ENCODE measurements around the gene NPM1. TPM values are rescaled to one million over a fixed set of nuclear protein-coding genes. Genes with fewer than 3 reads are reported as not detected.

Gene NPM1
- total RNA-seq, 3 donors from 2014 or later: 404 to 623 (median 596) TPM

DNA sequence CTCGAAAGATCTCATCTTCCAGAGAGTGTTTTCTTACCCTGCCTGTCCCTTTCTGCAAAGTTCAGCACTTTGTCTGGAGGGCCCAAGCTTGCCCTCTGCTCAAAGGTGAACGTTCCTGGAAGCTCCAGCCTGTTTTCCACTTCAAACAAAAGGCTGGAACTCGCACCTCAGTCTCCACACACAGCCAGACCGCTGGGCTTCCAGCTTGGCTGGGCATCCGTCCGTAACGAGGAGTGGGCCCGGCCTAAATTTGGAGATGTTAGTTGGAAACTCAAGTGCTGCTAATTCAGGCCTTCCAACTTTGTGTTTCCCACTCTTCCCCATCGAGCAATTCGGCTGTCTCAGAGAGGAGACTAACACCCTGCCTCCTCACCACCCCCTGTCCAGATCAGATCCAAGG, 66.9 kb downstream of the NPM1 start:
- Histone ChIP-seq H3K9me3 (no peaks in the 10 kb centered on the region), H3K36me3 (ENCODE audit: low read depth) (no peaks in the 10 kb centered on the region), H3K4me1 (ENCODE audit: low read depth) (no peaks in the 10 kb centered on the region), H3K4me3 (no peak overlapping the region)
- ATAC-seq (no peak), DNase-seq (no peak)
- intact Hi-C loops (cut with DNase I, micrococcal nuclease): no loop called here
- TF ChIP-seq, protein P1, sequence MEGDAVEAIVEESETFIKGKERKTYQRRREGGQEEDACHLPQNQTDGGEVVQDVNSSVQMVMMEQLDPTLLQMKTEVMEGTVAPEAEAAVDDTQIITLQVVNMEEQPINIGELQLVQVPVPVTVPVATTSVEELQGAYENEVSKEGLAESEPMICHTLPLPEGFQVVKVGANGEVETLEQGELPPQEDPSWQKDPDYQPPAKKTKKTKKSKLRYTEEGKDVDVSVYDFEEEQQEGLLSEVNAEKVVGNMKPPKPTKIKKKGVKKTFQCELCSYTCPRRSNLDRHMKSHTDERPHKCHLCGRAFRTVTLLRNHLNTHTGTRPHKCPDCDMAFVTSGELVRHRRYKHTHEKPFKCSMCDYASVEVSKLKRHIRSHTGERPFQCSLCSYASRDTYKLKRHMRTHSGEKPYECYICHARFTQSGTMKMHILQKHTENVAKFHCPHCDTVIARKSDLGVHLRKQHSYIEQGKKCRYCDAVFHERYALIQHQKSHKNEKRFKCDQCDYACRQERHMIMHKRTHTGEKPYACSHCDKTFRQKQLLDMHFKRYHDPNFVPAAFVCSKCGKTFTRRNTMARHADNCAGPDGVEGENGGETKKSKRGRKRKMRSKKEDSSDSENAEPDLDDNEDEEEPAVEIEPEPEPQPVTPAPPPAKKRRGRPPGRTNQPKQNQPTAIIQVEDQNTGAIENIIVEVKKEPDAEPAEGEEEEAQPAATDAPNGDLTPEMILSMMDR (IDR thresholded peaks at IDR 0.05): no peak

DNA sequence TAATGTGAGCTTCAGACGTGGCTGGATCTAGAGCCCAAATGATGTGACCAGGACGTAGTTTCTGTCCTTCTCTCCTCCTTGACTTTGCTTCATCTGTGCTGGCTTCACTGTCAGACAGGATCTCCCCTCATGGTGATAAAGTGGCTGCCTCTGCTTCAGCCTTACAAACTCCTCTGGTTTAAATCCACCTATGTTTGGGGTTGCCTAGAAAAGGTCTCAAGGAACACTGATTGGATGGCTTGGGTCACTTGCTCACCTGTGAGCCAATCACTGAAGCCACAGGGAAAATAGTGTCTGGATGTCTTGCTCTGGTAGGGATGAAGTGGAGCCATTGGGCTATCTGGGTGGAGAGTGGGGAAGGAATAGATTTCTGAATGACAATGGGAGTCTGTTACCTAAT, 67.9 kb downstream of the NPM1 start:
- DNase-seq (no peak), ATAC-seq (no peak)
- no peaks in the 10 kb centered on the region for H3K4me1 ChIP-seq (ENCODE audit: low read depth)
- intact Hi-C loops (cut with DNase I, micrococcal nuclease): no loop called here
- TF ChIP-seq, protein P1 (IDR thresholded peaks at IDR 0.05): no peak
- no peak overlapping the region for H3K4me3 ChIP-seq
- H3K9me3 ChIP-seq: no peaks in the 10 kb centered on the region
- H3K36me3 ChIP-seq (ENCODE audit: low read depth): no peaks in the 10 kb centered on the region

DNA sequence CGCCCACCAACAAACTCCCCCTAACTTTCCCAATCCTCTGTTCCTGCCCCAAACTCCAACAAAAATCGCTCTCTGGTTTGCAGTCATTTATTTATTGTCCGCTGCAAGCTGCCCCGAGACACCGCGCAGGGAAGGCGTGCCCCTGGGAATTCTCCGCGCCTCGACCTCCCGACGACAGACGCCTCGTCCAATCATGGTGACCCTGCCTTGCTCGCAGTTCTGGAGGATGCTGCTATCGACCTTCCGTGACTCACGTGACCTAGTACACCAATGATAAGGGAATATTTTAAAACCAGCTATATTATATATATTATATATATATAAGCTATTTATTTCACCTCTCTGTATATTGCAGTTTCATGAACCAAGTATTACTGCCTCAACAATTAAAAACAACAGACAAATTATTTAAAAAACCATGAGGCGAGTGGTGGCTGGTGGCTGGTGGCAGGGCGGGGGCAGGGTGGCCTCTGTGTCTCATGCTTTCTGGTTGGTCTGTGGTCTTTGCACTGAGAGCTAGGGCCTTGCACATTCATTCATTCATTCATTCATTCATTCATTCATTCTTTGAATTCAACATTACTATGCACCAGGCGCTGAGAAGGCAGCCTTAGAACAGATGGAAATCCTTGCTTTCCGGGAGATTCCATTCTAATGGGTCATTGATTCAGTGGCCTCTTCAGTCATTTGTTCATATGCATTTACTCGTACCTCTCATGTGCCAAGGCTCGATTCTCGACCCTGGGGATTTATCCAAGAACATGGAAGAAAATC, 69.7 kb downstream of the NPM1 start:
- intact Hi-C loops (cut with DNase I, micrococcal nuclease): no loop called here
- TF ChIP-seq, protein P1 (IDR thresholded peaks at IDR 0.05): no peak
- no peak for DNase-seq
- Histone ChIP-seq H3K9me3 (no peaks in the 10 kb centered on the region), H3K4me1 (ENCODE audit: low read depth) (no peaks in the 10 kb centered on the region), H3K4me3 (no peak overlapping the region), H3K36me3 (ENCODE audit: low read depth) (no peaks in the 10 kb centered on the region)
- no peak for ATAC-seq

DNA sequence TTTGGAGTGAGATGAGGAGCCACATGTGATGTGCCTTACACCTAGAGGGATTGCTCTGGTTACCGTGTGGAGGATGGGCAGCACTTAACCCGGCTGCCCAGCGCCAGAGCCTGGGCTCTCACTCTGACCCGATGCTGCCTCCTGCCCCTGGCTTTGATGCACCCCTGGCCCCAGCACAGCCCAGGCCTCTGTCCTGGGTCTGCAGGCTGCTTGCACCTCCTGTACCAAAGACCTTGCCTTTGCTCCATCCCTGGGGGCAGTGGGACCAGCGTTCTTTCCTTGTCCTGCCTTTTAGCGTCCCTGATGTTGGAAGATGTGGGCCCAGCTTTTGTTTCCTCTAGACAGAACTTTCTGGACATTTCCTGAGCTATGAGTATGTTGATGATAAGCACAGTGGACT, 72.2 kb downstream of the NPM1 start:
- TF ChIP-seq, protein P1 (IDR thresholded peaks at IDR 0.05): no peak
- no peak for ATAC-seq
- no peaks in the 10 kb centered on the region for H3K36me3 ChIP-seq (ENCODE audit: low read depth)
- DNase-seq: no peak
- H3K4me1 ChIP-seq (ENCODE audit: low read depth): no peaks in the 10 kb centered on the region
- no peak overlapping the region for H3K4me3 ChIP-seq
- H3K9me3 ChIP-seq: no peaks in the 10 kb centered on the region
- intact Hi-C loops (cut with DNase I, micrococcal nuclease): no loop called here

Small RNAs within 50 kb of the gene (microRNA-seq; reads per million reads assigned to microRNA genes)
- 2.6 reads per million, percentile 8 among the genes with 10 or more reads in this experiment for gene MIR3912

Other genes starting within 250 kb of the NPM1 start
- gene TLX3, start 78.6 kb upstream of the NPM1 start, total RNA-seq: not detected
- under 1 TPM in 2 of 3 donors, not detected in 1; 0.16 to 0.63 TPM for gene FGF18, start 31.8 kb downstream of the NPM1 start, total RNA-seq

Measured in mucosa of descending colon (tissue), 3 donors.